Lower leg skin (tissue), 4 donors: ENCODE measurements around the gene NOG. TPM values are rescaled to one million over a fixed set of nuclear protein-coding genes. Genes with fewer than 3 reads are reported as not detected.
A peak's percentile ranks its signal among the peaks of the same experiment; 100 is the strongest.

ENCODE experiments used
- DNase-seq, 2 donors: peaks; one replicate each; pipeline ENCODE4 v3.0.0-alpha.2; 2019; ENCODE audit warnings: low spot score in 2 of 2
- H3K4me3 ChIP-seq: fragments of 200-600 bp; sonication (generic); 2 replicates; pipeline ENCODE4 v1.5.1; 2017; ENCODE audit warnings: mild to moderate bottlenecking, low read depth; ENCODE audit not compliant: poor library complexity, severe bottlenecking
- CTCF ChIP-seq, 3 donors: fragments of 450-650 bp; IDR thresholded peaks; one replicate each; pipeline ENCODE4 v1.5.1; 2016; ENCODE audit warnings: antibody characterized with exemption in 3 of 3, mild to moderate bottlenecking in 3 of 3, moderate library complexity in 2 of 3
- POLR2A ChIP-seq, 2 donors: fragments of 450-650 bp; IDR thresholded peaks; one replicate each; pipeline ENCODE4 v1.6.1; 2016 to 2017; ENCODE audit warnings: antibody characterized with exemption in 2 of 2, mild to moderate bottlenecking in 1 of 2, moderate library complexity in 1 of 2
- WGBS, 2 donors: methylation state at CpG; one replicate each; pipeline ENCODE4 v1.1.5; 2018; 5-methylcytosine and 5-hydroxymethylcytosine counted together
- intact Hi-C: fragments of 100-400 bp; cut with DNase I; formaldehyde crosslinking; loops from one replicate; pipeline ENCODE4 v1.15.0; 2023; ENCODE audit warnings: low total_unique reads
- total RNA-seq, 4 donors: library from RNA; depleted of rRNA; stranded (reverse); fragments of >200 nt; gene quantifications; one replicate each; pipeline ENCODE4 v1.1.0, GENCODE V29; 2016

Gene NOG
- total RNA-seq, 4 donors from 2014 or later: 0.30 to 0.78 (median 0.52) TPM; not detected in 1

DNA sequence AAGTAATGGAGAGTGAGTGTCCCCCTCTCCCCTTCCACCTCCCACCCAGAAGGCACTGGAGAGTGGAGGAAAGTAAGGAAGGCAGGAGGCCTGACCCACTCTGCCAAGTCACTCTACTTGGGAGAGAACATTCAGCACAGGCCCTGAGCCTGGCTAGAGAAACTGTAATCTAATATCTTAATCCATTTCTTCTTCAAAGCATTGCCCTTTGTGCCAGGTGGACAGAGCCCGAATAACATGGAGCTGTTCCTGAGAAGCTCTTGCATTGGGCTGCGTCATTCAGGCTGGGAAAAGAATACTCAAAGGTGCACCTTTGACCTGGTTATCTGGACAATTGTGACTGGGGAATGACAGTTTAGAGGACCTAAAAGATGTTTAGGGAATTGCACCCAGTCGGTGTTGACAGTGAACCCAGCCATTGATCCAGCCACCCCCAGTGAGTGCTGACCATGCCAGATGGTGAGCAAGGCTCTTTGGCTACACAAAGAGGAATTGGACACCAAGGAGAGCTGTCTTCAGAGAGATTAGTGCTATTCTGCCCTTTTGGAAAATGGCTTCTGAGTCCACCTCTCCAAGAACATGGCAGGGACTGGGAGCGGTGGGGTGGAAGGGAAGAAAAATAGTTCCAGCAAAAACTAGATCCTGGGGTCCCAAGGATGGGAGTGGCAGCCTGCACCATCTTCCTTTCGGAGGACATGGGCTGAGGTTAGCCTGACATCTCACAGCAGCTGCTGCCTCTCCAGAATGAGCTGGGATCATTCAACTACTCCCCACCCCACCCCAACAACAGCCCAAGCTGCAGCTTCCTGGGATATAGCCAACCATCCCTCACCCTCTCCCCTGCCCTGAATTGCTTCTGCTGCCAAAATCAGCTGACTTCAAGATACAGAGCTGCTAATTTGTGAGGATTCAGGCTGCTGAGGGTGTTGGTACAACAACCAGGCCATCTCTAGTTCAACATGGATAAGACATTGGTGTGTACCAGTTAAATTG is 11.6 kb upstream of the NOG start:
- no peak for TF ChIP-seq CTCF (IDR thresholded peaks at IDR 0.05)
- TF ChIP-seq POLR2A (IDR thresholded peaks at IDR 0.05): no peak
- H3K4me3 ChIP-seq: no peak overlapping the region
- intact Hi-C loops: no loop called here
- no peak for DNase-seq
- WGBS, 2 donors: 93 to 94% methylated on average over 5 of the region's 5 CpGs

- 66 to 73% methylated on average over 7 of the region's 7 CpGs for WGBS, 2 donors
- intact Hi-C loops: no loop called here
- no peak for TF ChIP-seq CTCF (IDR thresholded peaks at IDR 0.05)
- TF ChIP-seq POLR2A (IDR thresholded peaks at IDR 0.05): no peak
- H3K4me3 ChIP-seq: no peak overlapping the region
- DNase-seq: no peak
Measured at GRCh38 chr17:56583772-56584171, 9.7 kb upstream of the NOG start.

DNA sequence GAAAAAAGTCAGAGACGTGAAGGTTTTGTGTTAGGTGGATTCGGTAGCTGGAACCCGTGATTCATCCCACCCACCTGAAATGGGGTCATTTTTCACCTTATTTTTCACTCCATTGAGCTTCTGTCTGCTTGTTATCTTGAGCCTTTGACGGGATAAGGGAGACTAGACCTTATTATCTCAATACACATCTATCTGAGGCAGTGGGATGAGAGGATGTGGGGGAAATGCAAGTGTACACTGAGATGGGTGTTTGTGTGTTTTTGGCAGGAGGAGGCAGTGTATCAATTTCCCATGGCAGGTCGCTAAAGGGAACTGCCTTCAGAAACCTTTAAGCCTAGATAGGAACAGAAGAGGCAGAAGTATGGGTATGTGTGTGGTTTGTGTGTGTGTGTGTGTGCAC is 6.2 kb upstream of the NOG start:
- intact Hi-C loops: no loop called here
- WGBS, 2 donors: 83 to 84% methylated on average over 5 of the region's 5 CpGs
- DNase-seq: no peak
- H3K4me3 ChIP-seq: no peak overlapping the region
- TF ChIP-seq POLR2A (IDR thresholded peaks at IDR 0.05): no peak
- no peak for TF ChIP-seq CTCF (IDR thresholded peaks at IDR 0.05)

GRCh38 chr17:56592487-56593085 is 913 bp upstream of the NOG start:
- DNase-seq: peak in 1 of 2 donors; percentile 87
- 0 to 1% methylated on average over 36 to 40 of the region's 44 CpGs for WGBS, 2 donors

DNA sequence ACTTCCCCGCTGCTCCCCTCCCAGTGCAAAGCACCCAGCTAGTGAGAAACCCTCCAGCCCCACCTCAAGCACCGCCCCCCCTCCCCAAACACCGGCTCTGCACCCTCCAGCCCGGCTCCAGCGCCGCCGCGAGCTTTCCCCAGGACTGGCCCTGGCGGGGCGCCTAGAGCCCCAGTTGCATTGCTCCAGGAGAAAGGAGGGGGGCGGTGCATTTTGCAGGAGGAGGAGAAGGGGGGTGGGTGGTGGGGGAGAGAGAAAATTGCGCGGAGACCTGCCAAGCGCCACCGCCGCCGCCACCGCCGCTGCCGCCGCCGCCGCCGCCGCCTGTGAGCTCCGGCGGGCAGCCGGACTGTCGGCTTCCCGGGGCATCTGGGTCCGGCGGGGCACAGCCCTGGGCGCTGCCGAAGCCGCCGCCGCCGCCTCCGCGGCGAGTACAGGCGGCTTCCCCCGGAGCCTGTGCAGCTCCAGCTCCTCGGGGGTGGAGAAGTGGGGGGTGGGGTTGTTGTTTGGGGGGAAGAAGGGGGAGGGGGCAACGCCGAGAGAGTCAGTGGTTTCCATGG is 333 bp upstream of the NOG start:
- H3K4me3 ChIP-seq: peak overlapping the region; percentile 27
- DNase-seq: peak in 1 of 2 donors; percentile 88
- TF ChIP-seq CTCF (IDR thresholded peaks at IDR 0.05) (no peak), POLR2A (IDR thresholded peaks at IDR 0.05) (no peak)
- intact Hi-C loops: loop anchor here (5.0 kb wide), 1 partner anchor 124 kb away; no protein-coding TSS in a partner anchor
- WGBS, 2 donors: 0 to 1% methylated on average over 14 to 42 of the region's 46 CpGs

More at GRCh38 chr17:56592487-56593085, 913 bp upstream of the NOG start:
- intact Hi-C loops: loop anchor here (5.0 kb wide), 1 partner anchor 125 kb away; no protein-coding TSS in a partner anchor
- TF ChIP-seq CTCF (IDR thresholded peaks at IDR 0.05): no peak
- H3K4me3 ChIP-seq: peak overlapping the region; percentile 27
